ENCODE results near the gene HIPK2.

Gene HIPK2

GRCh38 chr7:139733751-139734150, 44.0 kb downstream of the HIPK2 start:
- no peak for DNase-seq

GRCh38 chr7:139732471-139733167, 45.2 kb downstream of the HIPK2 start:
- no peak for DNase-seq

- DNase-seq, result peak; percentile 86
These were observed 45.9 kb downstream of the HIPK2 start for GRCh38 chr7:139731802-139732470.

- peak; percentile 67 for DNase-seq
These were observed 46.8 kb downstream of the HIPK2 start for GRCh38 chr7:139730746-139731612.

- DNase-seq, result no peak
These were observed 49.6 kb downstream of the HIPK2 start for GRCh38 chr7:139728203-139728602.

GRCh38 chr7:139727151-139727705, 50.6 kb downstream of the HIPK2 start:
- no peak for DNase-seq

GRCh38 chr7:139726485-139726869, 51.3 kb downstream of the HIPK2 start:
- peak; percentile 21 for DNase-seq

GRCh38 chr7:139725858-139726484, 51.8 kb downstream of the HIPK2 start:
- DNase-seq, result no peak

- no peak for DNase-seq
These were observed 52.7 kb downstream of the HIPK2 start for GRCh38 chr7:139725077-139725476.

GRCh38 chr7:139722604-139723003, 55.2 kb downstream of the HIPK2 start:
- no peak for DNase-seq

- no peak for DNase-seq
These were observed 56.0 kb downstream of the HIPK2 start for GRCh38 chr7:139721821-139722220.

- DNase-seq, result no peak
These were observed 56.4 kb downstream of the HIPK2 start for GRCh38 chr7:139721417-139721816.

- DNase-seq, result peak; percentile 18
These were observed 57.0 kb downstream of the HIPK2 start for GRCh38 chr7:139720705-139721231.

- DNase-seq, result no peak
These were observed 57.6 kb downstream of the HIPK2 start for GRCh38 chr7:139720186-139720585.

- DNase-seq, result peak; percentile 84
These were observed 58.9 kb downstream of the HIPK2 start for GRCh38 chr7:139718859-139719258.

- DNase-seq, result peak; percentile 46
These were observed 59.7 kb downstream of the HIPK2 start for GRCh38 chr7:139718141-139718540.

GRCh38 chr7:139716156-139716942, 61.4 kb downstream of the HIPK2 start:
- DNase-seq, result no peak

GRCh38 chr7:139715194-139715815, 62.5 kb downstream of the HIPK2 start:
- DNase-seq, result no peak

GRCh38 chr7:139714163-139714901, 63.5 kb downstream of the HIPK2 start:
- DNase-seq, result no peak

GRCh38 chr7:139713526-139714162, 64.2 kb downstream of the HIPK2 start:
- DNase-seq, result no peak

Measured in hematopoietic multipotent progenitor cell treated with erythropoietin and hydrocortisone succinate and interleukin-3 and kit ligand, for 6 days (in vitro differentiated cells).